Stimulated activated CD8-positive, alpha-beta memory T cell treated with anti-CD3 and anti-CD28 coated beads, Interleukin-15, amount 100 ng/mL, for 24 hours (primary cell): Measurements from ENCODE around the gene SMAD4.

Source experiments
- DNase-seq: peaks from one replicate; pipeline ENCODE4 v3.0.0-alpha.2; 2020; ENCODE audit warnings: low read depth

The SMAD4 gene

GRCh38 chr18:51021226-51021965 is 8.6 kb upstream of the SMAD4 start:
- no peak for DNase-seq

DNA sequence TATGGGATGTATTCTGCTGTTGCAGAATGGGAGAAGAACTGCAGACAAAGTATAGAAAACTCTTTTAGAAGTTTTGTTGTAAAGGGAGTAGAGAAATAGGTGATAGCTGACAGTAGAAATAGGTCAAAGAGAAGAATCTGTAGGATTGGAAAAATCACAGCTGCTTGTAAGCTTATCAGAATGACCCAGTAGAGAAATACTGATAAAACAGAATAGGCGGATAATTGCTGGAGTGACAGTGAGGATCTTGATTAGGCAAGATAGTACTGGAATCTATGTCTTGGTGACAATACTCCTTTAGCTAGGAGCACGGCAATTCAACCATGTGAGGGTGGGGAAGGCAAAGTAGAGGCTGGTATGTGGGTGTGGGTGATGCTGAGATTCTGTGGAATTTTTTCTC is 4.5 kb upstream of the SMAD4 start:
- DNase-seq: no peak

- no peak for DNase-seq
Measured at GRCh38 chr18:51028201-51028805, 1.7 kb upstream of the SMAD4 start.

DNA sequence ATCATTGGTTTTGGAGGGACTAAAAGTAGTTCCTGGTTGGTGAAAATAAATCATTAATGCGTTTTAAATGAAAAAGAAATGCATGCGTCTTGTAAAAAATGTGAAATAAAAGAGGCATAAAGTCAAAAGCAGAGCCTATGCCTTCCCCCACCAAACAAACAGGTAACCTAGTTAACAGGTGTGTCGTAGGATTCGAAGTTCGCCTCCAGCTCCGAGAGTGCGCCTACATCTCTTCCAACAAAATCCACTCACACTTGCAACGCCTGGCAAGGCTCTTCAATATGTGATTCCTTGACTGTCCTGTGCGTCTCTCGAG is 677 bp upstream of the SMAD4 start:
- no peak for DNase-seq

DNA sequence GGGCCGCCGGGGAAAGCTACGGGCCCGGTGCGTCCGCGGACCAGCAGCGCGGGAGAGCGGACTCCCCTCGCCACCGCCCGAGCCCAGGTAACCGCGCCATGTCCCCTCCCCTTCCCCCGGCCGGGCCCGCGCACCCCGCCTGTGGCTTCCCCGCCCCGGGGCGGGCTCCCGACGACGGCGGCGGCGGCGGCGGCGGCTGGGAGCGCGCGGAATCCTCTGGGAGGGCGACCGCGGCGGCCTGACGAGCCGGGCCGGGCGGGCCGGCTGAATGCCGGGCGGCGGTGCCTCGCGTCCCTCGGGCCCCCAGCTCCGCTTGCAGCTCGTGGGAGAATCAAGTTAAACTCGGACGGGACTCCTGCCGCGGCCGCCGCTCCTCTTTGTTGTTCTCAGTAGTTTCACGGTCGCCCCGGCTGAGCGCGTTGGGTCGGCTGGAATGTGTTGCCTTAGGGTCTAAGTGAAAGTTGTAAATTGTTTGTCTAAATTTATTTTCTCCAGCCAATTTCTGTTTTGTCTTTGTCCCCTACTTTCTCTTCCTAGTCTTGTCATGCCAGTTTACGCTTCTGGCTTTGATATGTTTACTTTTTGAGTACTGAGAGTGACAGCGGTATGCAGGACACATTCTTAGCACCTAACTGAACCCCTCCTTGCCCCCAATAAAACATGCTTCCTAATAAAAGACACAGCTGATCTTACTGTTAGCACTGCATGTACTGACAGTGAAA is 685 bp downstream of the SMAD4 start:
- DNase-seq: peak; percentile 31

- DNase-seq: no peak
Measured at GRCh38 chr18:51032193-51032592, 2.2 kb downstream of the SMAD4 start.

- DNase-seq: no peak
Measured at GRCh38 chr18:51037230-51037629, 7.2 kb downstream of the SMAD4 start.

DNA sequence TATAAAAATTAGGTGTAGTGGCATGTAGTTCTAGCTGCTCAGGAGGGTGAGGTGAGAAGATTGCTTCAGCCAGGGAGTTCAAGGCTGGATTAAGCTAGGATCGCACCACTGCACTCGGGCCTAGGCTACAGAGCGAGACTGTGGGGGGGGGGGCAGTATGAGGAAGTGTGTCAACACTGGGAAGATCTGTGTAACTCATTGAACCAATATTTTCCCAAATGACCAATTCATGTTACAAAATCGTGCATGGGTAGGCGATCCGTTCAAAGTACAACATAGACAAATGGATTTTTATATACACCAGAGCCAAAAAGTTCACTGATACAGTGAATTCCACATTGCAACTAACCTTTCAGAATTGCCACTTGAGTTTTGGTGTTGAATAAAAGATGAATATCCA is 8.1 kb downstream of the SMAD4 start:
- no peak for DNase-seq

GRCh38 chr18:51039138-51040112 is 9.4 kb downstream of the SMAD4 start:
- DNase-seq: no peak

DNA sequence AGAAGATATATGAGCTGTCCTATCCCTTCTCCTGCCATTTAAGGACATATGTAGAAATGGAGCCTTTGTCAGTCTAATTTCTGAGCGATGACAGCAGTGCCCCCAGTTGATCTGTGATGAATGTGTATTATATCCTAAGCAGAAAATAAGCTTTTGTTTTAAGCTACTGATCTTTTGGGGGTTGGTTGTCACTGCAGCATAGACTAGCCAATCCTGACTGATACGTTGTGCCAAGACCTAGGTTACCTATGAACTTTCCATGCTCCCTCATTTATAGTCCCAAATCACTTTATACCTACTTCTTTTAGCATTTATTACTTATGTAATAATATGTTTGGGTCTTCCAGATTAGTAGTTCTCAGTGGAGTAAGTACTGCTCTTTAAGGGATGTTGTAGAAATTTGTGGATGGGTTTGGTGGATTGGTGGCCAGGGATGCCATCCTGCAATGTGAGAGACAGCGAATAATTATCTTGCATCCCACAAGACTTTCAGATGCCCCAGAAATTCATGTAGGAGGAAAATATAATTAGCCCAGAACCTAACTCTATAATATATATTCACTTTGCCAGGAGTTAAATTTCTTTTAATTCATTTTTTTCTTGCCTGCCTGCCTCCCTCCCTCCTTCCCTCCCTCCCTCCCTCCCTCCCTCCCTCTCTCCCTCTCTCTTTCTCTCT is 11.8 kb downstream of the SMAD4 start:
- DNase-seq: no peak

- no peak for DNase-seq
Measured at GRCh38 chr18:51044928-51045585, 15.0 kb downstream of the SMAD4 start.

DNA sequence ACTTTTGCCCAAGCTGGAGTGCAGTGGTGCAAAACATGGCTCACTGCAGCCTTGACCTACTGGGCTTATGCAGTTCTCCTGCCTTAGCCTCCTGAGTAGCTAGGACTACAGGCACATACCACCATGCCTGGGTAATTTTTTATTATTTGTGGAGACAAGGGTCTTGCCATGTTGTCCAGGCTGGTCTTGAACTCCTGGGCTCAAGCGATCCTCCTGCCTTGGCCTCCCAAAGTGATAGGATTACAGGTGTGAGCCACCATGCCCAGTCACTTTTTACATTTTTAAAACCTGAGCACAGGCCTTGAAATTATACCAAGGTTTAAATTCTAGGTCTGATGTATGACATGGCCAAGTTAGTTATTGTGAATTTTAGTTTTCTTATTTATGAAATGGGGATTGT is 18.2 kb downstream of the SMAD4 start:
- DNase-seq: no peak

DNA sequence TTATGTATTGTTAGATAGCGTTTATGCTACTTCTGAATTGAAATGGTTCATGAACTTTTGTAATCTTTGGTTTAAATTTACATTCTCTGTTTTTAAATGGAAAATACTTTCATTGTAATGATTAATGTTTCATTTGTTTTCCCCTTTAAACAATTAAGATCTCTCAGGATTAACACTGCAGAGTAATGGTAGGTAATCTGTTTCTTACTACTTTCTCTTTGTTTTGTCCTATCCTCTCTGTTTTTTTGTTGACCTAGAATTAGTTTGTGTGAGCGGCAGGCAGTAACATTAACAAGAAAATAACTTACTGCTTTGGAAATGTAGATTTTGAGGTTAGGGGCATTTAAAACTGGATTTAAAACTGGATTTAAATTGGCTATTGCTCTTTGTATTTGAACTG is 19.1 kb downstream of the SMAD4 start:
- DNase-seq: no peak

DNA sequence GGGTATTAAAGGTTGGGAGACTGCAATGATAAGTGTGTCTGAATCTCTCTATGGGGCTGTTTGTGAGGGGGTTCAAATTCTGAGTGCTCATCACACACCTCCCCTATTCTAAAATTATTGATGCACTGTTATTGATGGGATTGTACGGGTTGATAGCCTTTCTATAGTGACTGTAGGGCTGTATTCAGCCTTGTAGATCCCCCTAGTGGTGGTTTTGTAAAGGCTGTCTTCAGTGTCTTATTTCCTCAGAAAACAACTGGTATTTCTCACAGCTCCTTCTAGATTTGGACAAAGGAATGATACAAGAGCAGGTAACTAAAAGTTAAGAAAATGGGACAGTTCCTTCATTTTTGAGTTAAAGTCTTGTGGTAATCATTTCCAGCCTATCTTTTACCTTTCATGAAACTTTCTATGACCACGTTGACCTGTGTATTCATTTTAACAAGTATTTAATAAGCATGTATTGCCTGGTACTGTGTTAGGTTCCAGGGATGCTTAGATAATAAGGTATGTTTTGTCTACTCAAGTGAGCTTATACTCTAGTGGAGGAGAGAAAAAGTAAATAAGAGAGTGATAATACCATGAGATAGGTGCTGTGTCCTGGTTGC is 21.2 kb downstream of the SMAD4 start:
- DNase-seq: no peak

GRCh38 chr18:51053814-51054213 is 23.8 kb downstream of the SMAD4 start:
- DNase-seq: no peak

GRCh38 chr18:51054764-51055163 is 24.8 kb downstream of the SMAD4 start:
- DNase-seq: no peak

- no peak for DNase-seq
Measured at GRCh38 chr18:51059969-51060368, 30.0 kb downstream of the SMAD4 start.

GRCh38 chr18:51064256-51064655 is 34.2 kb downstream of the SMAD4 start:
- DNase-seq: no peak

DNA sequence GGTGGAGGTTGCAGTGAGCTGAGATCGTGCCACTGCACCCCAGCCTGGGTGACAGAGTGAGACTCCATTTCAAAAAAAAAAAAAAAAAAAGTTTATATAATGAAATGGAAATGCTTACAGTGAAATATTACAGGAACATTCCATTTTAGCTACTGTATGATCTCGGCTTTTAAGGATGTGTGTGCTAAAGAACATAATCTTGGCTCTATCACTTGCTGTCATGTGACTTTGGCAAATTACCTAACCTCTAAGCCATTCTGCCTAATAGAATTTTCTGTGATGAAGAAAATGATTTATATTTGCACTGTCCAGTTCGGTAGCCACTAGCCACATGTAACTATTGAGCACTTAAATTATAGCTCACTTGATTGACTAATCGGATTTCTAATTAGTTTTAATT is 36.3 kb downstream of the SMAD4 start:
- no peak for DNase-seq

DNA sequence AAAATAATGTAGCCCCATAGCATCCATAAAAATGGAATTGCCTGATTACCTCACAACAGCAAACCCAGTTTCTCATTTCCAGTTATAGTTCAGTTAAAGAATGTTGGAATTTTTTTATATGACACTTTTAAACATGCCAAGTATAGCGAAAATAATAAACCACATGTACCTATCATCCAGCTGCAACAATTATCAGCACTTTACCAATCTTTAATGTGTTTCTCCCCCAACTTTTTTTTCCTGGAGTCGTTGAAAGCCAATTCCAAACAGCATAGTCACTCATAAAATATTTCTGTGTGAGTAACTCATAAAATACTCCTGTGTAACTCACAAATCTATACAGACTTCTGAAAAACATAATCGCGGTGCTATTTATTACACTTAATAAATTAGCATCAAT is 38.1 kb downstream of the SMAD4 start:
- DNase-seq: no peak

DNA sequence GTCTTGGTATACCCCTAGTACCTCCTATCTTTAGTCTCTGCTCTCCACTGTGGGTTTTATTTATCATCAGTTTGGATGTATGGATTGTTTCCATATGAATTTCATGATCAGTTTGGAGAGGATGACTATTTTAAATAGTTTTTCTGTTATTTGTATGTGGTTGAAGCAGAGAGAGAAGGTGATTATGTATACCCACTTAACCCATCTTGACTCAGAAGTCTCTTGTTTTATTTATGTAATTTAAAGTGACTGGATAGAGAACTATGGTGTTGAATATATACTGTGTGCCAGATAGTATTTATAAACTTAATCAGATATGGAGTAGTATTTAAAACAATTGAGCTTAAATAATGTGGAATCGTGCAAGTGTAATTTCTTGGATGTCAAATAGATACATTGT is 39.9 kb downstream of the SMAD4 start:
- DNase-seq: no peak
